ENCODE data around the gene VAMP8. TPM values are rescaled to one million over a fixed set of nuclear protein-coding genes. Genes with fewer than 3 reads are reported as not detected.
"Not testable (repeated sequence)": the region's sequence is repeated elsewhere in the genome, so short reads cannot be mapped to it uniquely, and the experiment has no call there.

Gene VAMP8
- 25.5 TPM for total RNA-seq (ENCODE audit: insufficient read depth, low replicate concordance)

GRCh38 chr2:85577386-85578242 lies at the start of gene VAMP8:
Gene VAMP8, plus strand, starts transcription at chr2:85577586. Its CDS starts 61 bp downstream, at chr2:85577647.
- peak; percentile 49 for DNase-seq (ENCODE audit: low spot score)

- DNase-seq (ENCODE audit: low spot score) = no peak
Measured at GRCh38 chr2:85527787-85528186, 49.6 kb upstream of the VAMP8 start.

GRCh38 chr2:85528355-85528754 lies 49.0 kb upstream of the VAMP8 start:
- DNase-seq (ENCODE audit: low spot score) = no peak

- DNase-seq (ENCODE audit: low spot score) = no peak
Measured at GRCh38 chr2:85529809-85530208, 47.6 kb upstream of the VAMP8 start.

- DNase-seq (ENCODE audit: low spot score) = no peak
Measured at GRCh38 chr2:85531589-85531988, 45.8 kb upstream of the VAMP8 start.

GRCh38 chr2:85534099-85534498 lies 43.3 kb upstream of the VAMP8 start:
- DNase-seq (ENCODE audit: low spot score) = no peak

GRCh38 chr2:85534881-85535280 lies 42.5 kb upstream of the VAMP8 start:
- no peak for DNase-seq (ENCODE audit: low spot score)

- DNase-seq (ENCODE audit: low spot score) = peak; percentile 67
Measured at GRCh38 chr2:85536479-85536878, 40.9 kb upstream of the VAMP8 start.

GRCh38 chr2:85537600-85538506 lies 39.5 kb upstream of the VAMP8 start:
- peak; percentile 52 for DNase-seq (ENCODE audit: low spot score)

GRCh38 chr2:85538507-85539360 lies 38.7 kb upstream of the VAMP8 start, which contains the start of gene MAT2A:
Gene MAT2A, plus strand, starts transcription at chr2:85539168. Its CDS starts 120 bp downstream, at chr2:85539288.
- DNase-seq (ENCODE audit: low spot score) = peak; percentile 95

- DNase-seq (ENCODE audit: low spot score) = peak; percentile 83
Measured at GRCh38 chr2:85539361-85540132, 37.8 kb upstream of the VAMP8 start.

- DNase-seq (ENCODE audit: low spot score) = no peak
Measured at GRCh38 chr2:85540133-85540648, 37.2 kb upstream of the VAMP8 start.

- DNase-seq (ENCODE audit: low spot score) = no peak
Measured at GRCh38 chr2:85541262-85541661, 36.1 kb upstream of the VAMP8 start.

GRCh38 chr2:85541753-85542457 lies 35.5 kb upstream of the VAMP8 start:
- no peak for DNase-seq (ENCODE audit: low spot score)

- DNase-seq (ENCODE audit: low spot score) = no peak
Measured at GRCh38 chr2:85542777-85543176, 34.6 kb upstream of the VAMP8 start.

GRCh38 chr2:85544254-85544691 lies 33.1 kb upstream of the VAMP8 start:
- DNase-seq (ENCODE audit: low spot score) = not testable (repeated sequence)

GRCh38 chr2:85544915-85545779 lies 32.2 kb upstream of the VAMP8 start:
- not testable (repeated sequence) for DNase-seq (ENCODE audit: low spot score)

- DNase-seq (ENCODE audit: low spot score) = no peak
Measured at GRCh38 chr2:85545780-85546240, 31.6 kb upstream of the VAMP8 start.

All from umbilical cord (tissue), 2 donors.